Brain microvascular endothelial cell (primary cell): ENCODE results near the gene CLEC2L.
"Not testable (repeated sequence)": the region's sequence is repeated elsewhere in the genome, so short reads cannot be mapped to it uniquely, and the experiment has no call there.

Experiments
- DNase-seq: peaks from one replicate; pipeline ENCODE4 v3.0.0-alpha.2; 2020
- H3K27ac ChIP-seq: fragments of 250-450 bp; sonication (Bioruptor Pico); 2 replicates; pipeline ENCODE4 v1.5.1; 2020; ENCODE audit warnings: mild to moderate bottlenecking, moderate library complexity
- H3K27me3 ChIP-seq: fragments of 250-450 bp; sonication (Bioruptor Pico); replicated peaks from 2 replicates; pipeline ENCODE4 v1.5.1; 2020; ENCODE audit warnings: mild to moderate bottlenecking
- H3K36me3 ChIP-seq: fragments of 250-450 bp; sonication (Bioruptor Pico); replicated peaks from 2 replicates; pipeline ENCODE4 v1.5.1; 2020; ENCODE audit warnings: mild to moderate bottlenecking
- H3K4me3 ChIP-seq: 2 replicates; pipeline ENCODE4 v1.5.1; 2011; ENCODE audit warnings: low read depth, mild to moderate bottlenecking, control low read depth, low read length, moderate library complexity
- CTCF ChIP-seq: IDR thresholded peaks from 2 replicates; pipeline ENCODE4 v1.5.1; 2011; ENCODE audit warnings: low read depth, mild to moderate bottlenecking, moderate library complexity, low read length, control low read depth, inconsistent platforms; ENCODE audit errors: missing control alignments
- in situ Hi-C: cut with HindIII; loops from 2 replicates; pipeline ENCODE4 v1.10.0; 2017; ENCODE audit warnings: low sequenced_read_pairs, low pct_ligation_motif_present

The CLEC2L gene

GRCh38 chr7:139541600-139542307 is 18.3 kb downstream of the CLEC2L start:
- no peaks in the 10 kb centered on the region for H3K36me3 ChIP-seq
- no peak for DNase-seq
- H3K27me3 ChIP-seq, result peaks cover 2% of the 10 kb centered on the region
- no peak overlapping the region for H3K4me3 ChIP-seq
- TF ChIP-seq CTCF, result no peak
- in situ Hi-C loops, result no loop called here
- H3K27ac ChIP-seq, result no peak overlapping the region

- H3K4me3 ChIP-seq, result no peak overlapping the region
- H3K27me3 ChIP-seq, result peaks cover 2% of the 10 kb centered on the region
- in situ Hi-C loops, result no loop called here
- DNase-seq, result no peak
- no peaks in the 10 kb centered on the region for H3K36me3 ChIP-seq
- no peak for TF ChIP-seq CTCF
- H3K27ac ChIP-seq, result no peak overlapping the region
Observed at GRCh38 chr7:139542308-139543151, 19.0 kb downstream of the CLEC2L start.

GRCh38 chr7:139543801-139544603 is 20.5 kb downstream of the CLEC2L start:
- H3K27ac ChIP-seq, result no peak overlapping the region
- in situ Hi-C loops, result no loop called here
- H3K27me3 ChIP-seq, result peaks cover 2% of the 10 kb centered on the region
- no peak for TF ChIP-seq CTCF
- H3K4me3 ChIP-seq, result no peak overlapping the region
- no peak for DNase-seq
- no peaks in the 10 kb centered on the region for H3K36me3 ChIP-seq

GRCh38 chr7:139544645-139545044 is 21.2 kb downstream of the CLEC2L start:
- Histone ChIP-seq H3K4me3 (no peak overlapping the region), H3K27me3 (peaks cover 2% of the 10 kb centered on the region), H3K27ac (no peak overlapping the region), H3K36me3 (no peaks in the 10 kb centered on the region)
- DNase-seq, result no peak
- no peak for TF ChIP-seq CTCF
- in situ Hi-C loops, result no loop called here

- TF ChIP-seq CTCF, result no peak
- DNase-seq, result no peak
- in situ Hi-C loops, result no loop called here
- Histone ChIP-seq H3K27me3 (no peaks in the 10 kb centered on the region), H3K27ac (no peak overlapping the region), H3K4me3 (no peak overlapping the region), H3K36me3 (no peaks in the 10 kb centered on the region)
Observed at GRCh38 chr7:139548302-139549028, 25.0 kb downstream of the CLEC2L start.

GRCh38 chr7:139553991-139554700 is 30.7 kb downstream of the CLEC2L start:
- DNase-seq, H3K4me3 ChIP-seq, in situ Hi-C loops, H3K36me3 ChIP-seq, H3K27ac ChIP-seq, H3K27me3 ChIP-seq: not testable (repeated sequence)
